Activated T-cell treated with anti-CD3 and anti-CD28 coated beads, Interleukin-2, amount 50 U/mL, for 24 hours (primary cell): ENCODE data around the gene PARVB.

Source experiments
- DNase-seq: peaks from one replicate; pipeline ENCODE4 v3.0.0-alpha.2; 2020
- H3K27ac Mint-ChIP-seq: 2 replicates; pipeline ENCODE4 v1.8.0; 2020; ENCODE audit warnings: mild to moderate bottlenecking, mixed read lengths
- H3K27me3 Mint-ChIP-seq: 2 replicates; pipeline ENCODE4 v1.8.0; 2020; ENCODE audit warnings: mixed read lengths
- H3K36me3 Mint-ChIP-seq: 2 replicates; pipeline ENCODE4 v1.8.0; 2020; ENCODE audit warnings: low read depth, mixed read lengths
- H3K4me1 Mint-ChIP-seq: 2 replicates; pipeline ENCODE4 v1.8.0; 2020; ENCODE audit warnings: low read depth, mixed read lengths
- H3K4me3 Mint-ChIP-seq: 2 replicates; pipeline ENCODE4 v1.8.0; 2020; ENCODE audit warnings: mild to moderate bottlenecking, moderate library complexity, mixed read lengths
- H3K9me3 Mint-ChIP-seq: 2 replicates; pipeline ENCODE4 v1.8.0; 2020; ENCODE audit warnings: mixed read lengths

The PARVB gene

DNA sequence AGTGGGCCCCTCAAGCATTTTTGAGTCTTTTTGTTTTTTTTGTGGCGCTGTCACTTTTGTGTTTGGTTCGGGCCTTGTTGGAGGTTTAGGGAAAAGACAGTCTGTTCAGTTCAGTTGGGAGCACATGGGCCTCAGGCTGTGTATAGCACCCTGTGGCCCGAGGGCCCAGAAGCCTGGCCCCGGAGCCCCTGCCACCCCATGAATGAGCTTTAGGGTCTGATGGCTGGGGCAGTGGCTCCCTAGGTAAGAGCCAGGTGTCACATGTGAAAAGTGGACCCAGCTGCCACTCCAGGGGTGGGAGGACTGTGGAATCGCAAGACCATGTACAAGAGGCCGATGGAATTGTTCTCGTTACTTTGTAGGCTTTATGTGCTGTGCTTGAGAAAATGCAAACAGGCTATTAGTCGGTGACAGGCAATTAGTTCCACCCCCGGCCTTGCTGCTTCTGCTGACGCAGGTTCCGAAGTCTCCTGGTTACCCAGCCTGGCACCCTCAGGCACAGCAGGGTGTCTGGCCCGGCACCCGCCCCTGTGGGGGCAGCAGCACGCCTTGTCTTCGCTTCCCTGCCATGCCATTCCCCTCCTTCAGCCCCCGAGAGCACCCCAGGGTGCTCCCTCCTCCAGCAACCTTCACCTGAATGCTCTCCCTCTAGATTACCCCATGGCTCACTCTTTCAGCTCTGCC, 118.5 kb downstream of the PARVB start:
- Mint-ChIP-seq H3K9me3 (peaks cover 6% of the 10 kb centered on the region), H3K36me3 (peaks cover 14% of the 10 kb centered on the region), H3K4me3 (no peak overlapping the region), H3K27me3 (no peaks in the 10 kb centered on the region), H3K27ac (no peak overlapping the region), H3K4me1 (no peaks in the 10 kb centered on the region)
- no peak for DNase-seq

DNA sequence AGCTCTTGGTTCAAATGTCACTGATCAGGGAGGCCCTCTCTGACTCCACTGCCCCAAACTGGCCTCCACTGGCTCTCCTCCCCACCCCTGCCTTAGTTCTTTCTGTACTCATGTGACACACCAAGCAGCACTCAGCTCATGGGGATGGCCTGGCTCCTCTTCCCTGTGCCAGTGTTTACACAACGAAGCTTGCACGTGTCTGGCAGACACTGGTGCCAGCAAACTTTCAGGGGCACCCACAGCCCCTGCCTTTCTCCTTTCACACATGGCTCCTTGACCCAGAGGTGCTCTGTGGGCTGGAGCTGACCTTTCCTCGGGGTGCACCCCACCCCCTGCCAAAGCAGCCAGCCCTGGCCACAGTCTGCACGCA, 119.0 kb downstream of the PARVB start:
- peaks cover 9% of the 10 kb centered on the region for H3K36me3 Mint-ChIP-seq
- no peaks in the 10 kb centered on the region for H3K4me1 Mint-ChIP-seq
- H3K27me3 Mint-ChIP-seq: no peaks in the 10 kb centered on the region
- H3K9me3 Mint-ChIP-seq: peaks cover under 1% of the 10 kb centered on the region
- DNase-seq: no peak
- H3K4me3 Mint-ChIP-seq: no peak overlapping the region
- no peak overlapping the region for H3K27ac Mint-ChIP-seq

DNA sequence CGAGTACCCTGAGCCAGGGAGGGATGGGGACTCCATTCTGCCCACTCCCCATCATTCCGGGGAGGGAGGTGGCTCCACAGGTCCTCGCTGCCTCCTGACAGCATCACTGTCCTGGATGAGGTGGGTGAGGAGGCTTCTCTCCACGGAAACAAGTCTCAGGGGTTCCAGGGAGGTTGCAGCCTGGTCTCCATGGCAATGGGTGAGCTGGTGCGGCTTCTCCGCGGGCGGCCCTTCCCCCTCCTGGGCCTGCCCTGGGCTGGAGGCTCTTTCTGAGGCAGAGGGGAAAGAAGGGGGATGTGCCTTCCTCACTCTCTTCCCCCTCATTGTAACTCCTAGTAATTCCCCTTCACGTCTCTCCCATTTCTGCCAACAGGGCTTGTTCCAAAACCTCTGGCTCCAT, 119.5 kb downstream of the PARVB start:
- no peak overlapping the region for H3K4me3 Mint-ChIP-seq
- no peaks in the 10 kb centered on the region for H3K27me3 Mint-ChIP-seq
- H3K9me3 Mint-ChIP-seq: no peaks in the 10 kb centered on the region
- no peak for DNase-seq
- no peak overlapping the region for H3K27ac Mint-ChIP-seq
- H3K36me3 Mint-ChIP-seq: peaks cover 4% of the 10 kb centered on the region
- no peaks in the 10 kb centered on the region for H3K4me1 Mint-ChIP-seq

DNA sequence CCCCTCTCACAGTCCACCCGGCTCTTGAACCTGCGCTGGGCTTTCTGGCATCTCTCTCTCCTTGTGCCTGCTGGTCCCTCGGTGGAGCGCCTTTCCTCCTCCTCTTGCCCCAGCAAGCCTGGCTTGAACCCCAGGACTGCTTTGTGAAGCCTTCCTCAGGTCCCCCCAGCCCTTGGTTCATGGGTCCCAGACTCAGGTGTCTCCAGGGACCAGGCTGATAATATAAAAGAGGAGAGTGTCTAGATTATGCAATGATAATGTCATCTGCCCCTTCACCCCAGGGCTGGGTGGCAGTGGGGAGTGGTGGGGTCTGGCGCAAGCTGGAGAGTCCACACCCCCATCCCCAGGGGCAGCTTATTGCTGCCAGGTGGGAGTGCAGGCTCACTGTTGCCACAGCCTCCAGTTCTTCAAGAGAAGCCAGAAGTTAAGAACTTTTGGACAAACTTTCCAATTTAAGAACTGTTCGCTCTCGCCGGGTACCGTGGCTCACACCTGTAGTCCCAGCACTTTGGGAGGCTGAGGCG, 120.0 kb downstream of the PARVB start:
- H3K27me3 Mint-ChIP-seq: no peaks in the 10 kb centered on the region
- no peaks in the 10 kb centered on the region for H3K36me3 Mint-ChIP-seq

DNA sequence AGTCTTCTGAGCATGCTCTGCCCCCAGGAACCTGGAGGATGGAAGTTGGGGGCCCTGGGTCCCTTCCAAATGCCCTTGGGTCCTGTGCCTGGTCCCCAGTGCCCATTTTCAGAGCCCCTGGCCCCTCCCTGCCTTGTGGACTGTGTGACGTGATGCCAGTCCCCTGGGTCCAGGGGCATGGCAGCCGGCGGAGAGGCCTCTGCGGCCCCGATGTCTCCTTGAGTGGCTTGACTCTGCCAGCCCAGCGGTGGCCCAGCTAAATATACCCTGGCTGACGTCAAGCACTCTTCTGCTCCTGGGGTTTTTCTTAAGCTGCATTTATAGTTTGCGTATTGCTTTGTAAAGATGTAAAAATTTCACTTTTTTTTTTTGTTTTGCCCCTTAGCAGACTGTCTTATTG, 121.4 kb downstream of the PARVB start:
- no peak overlapping the region for H3K4me3 Mint-ChIP-seq
- H3K4me1 Mint-ChIP-seq: no peaks in the 10 kb centered on the region
- no peak overlapping the region for H3K27ac Mint-ChIP-seq
- H3K9me3 Mint-ChIP-seq: no peaks in the 10 kb centered on the region
- no peak for DNase-seq
- H3K36me3 Mint-ChIP-seq: no peaks in the 10 kb centered on the region
- no peaks in the 10 kb centered on the region for H3K27me3 Mint-ChIP-seq

More for the DNA sequence above, 120.0 kb downstream of the PARVB start:
- H3K4me1 Mint-ChIP-seq: no peaks in the 10 kb centered on the region
- no peak overlapping the region for H3K27ac Mint-ChIP-seq
- H3K4me3 Mint-ChIP-seq: no peak overlapping the region
- DNase-seq: no peak
- no peaks in the 10 kb centered on the region for H3K9me3 Mint-ChIP-seq

DNA sequence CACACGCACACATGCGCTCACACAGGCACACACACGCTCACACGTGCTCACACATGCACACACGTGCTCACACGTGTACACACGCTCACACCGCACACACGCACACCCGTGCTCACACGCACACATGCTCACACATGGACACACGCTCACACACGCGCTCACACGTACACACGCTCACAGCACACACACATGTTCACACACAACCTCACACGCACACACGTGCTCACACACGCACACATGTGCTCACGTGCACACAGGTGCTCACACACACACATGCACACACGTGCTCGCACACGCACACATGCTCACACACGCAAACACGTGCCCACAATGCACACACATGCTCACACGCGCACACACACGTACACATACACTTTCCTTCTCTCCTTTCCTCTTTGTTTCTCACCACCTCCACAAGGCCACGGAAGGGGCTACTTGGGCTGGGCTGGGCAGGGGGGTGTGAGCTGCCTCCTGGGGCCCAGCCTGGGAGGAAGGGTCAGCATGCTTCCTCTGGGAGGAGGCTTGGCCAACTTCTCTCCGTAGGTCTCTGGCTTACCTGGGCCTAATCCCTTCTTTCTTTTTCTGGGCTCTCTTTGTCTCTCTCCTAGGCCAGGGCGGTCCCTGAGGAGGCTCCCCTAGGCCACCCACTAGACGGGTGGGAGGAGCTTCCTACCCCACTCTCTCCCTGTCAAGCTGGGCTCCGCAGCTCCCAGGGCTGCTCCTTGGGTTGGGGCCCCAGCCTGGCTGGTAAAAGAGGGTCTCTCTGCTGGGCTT, 122.2 kb downstream of the PARVB start:
- Mint-ChIP-seq H3K4me3 (no peak overlapping the region), H3K27ac (no peak overlapping the region), H3K9me3 (no peaks in the 10 kb centered on the region), H3K4me1 (no peaks in the 10 kb centered on the region), H3K36me3 (peaks cover 2% of the 10 kb centered on the region), H3K27me3 (no peaks in the 10 kb centered on the region)
- DNase-seq: no peak

DNA sequence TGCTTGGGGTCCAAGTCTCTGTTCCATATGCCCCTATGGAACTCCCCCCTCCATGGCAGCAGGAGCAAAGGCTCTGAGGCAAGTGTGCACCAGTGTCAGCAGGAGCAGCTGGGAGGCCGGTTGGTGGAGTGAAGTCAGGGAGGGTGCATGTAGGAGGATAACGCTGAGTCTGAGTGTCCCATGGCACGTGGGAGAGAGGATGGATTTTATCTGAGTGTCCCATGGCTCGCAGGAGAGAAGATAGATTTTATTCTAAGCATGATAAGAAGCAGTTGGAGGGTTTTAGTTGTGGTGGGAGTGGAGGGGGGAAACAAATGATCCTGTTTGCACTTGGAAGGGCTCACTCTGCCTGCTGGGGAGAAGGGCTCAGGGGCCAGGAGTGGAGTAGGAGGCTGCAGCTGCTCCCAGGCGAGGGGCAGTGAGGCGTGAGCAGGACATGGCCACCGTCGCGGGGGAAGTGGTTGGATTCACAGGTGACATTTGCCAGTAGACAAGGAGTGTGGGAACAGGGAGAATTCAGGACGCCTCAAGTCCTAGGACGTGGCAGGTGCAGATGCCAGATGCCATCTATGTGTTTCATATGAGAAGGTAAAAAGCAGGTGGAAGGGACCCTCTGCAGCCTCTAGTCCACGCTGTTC, 123.0 kb downstream of the PARVB start:
- Mint-ChIP-seq H3K27me3 (no peaks in the 10 kb centered on the region), H3K4me1 (no peaks in the 10 kb centered on the region), H3K9me3 (no peaks in the 10 kb centered on the region), H3K36me3 (peaks cover 2% of the 10 kb centered on the region), H3K27ac (no peak overlapping the region), H3K4me3 (no peak overlapping the region)
- no peak for DNase-seq

DNA sequence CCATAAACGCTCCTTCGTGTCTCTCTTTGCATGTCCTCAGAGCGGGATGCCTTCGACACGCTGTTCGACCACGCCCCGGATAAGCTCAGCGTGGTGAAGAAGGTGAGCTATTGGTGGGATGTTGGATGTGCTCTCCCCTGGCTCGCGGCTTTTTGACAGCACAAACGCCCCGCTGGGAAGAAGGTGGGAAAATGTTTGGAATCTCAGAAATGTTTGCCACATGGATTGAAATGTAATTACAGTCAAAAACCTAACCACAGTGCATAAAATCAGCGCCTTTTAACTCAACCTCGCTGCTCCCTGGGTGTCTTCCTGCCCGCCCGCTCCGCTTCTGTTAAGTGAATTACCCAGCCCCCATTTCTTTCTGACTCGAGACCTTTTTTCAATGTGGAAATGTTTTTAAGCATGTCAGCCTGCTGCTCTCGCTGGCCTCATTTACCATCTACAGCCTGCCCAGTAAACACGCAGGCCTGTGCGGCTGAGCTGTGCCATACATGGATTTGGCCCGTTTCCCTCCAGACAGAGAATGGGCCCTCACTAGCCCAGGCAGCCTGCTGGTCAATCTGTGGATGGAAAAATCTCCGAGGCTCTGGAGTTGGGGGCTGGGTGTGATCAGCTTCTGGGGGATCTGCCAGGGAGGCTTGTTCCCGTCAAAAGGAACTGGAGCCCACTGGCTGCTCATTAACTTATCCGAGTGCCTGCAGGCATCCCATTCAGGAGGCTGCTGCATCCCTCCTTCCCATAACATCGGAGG, 123.9 kb downstream of the PARVB start:
- H3K27ac Mint-ChIP-seq: no peak overlapping the region
- H3K36me3 Mint-ChIP-seq: peaks cover 2% of the 10 kb centered on the region

DNA sequence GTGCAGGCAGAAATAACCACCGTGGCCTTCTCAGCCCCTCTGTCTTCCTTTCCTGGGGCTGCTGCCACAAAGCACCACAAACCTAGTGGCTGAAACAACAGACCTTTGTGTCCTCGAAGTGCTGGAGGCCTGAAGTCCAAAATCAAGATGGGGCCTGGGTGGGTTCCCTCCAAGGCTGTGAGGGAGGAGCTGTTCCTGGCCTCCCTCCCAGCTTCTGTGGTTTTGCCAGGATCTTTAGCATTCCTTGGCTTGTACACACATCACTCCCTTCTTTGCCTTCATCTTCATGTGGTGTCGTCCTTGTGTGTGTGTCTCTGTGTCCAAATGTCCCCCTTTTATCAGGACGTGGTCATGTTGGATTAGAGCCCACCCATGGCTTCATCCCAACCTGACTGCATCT, 127.6 kb downstream of the PARVB start:
- H3K4me1 Mint-ChIP-seq: no peaks in the 10 kb centered on the region
- H3K27ac Mint-ChIP-seq: no peak overlapping the region
- H3K27me3 Mint-ChIP-seq: no peaks in the 10 kb centered on the region
- DNase-seq: no peak
- peaks cover 2% of the 10 kb centered on the region for H3K36me3 Mint-ChIP-seq
- H3K9me3 Mint-ChIP-seq: no peaks in the 10 kb centered on the region
- no peak overlapping the region for H3K4me3 Mint-ChIP-seq

More for the DNA sequence above, 123.9 kb downstream of the PARVB start:
- Mint-ChIP-seq H3K4me3 (no peak overlapping the region), H3K9me3 (no peaks in the 10 kb centered on the region), H3K4me1 (no peaks in the 10 kb centered on the region), H3K27me3 (no peaks in the 10 kb centered on the region)
- no peak for DNase-seq

DNA sequence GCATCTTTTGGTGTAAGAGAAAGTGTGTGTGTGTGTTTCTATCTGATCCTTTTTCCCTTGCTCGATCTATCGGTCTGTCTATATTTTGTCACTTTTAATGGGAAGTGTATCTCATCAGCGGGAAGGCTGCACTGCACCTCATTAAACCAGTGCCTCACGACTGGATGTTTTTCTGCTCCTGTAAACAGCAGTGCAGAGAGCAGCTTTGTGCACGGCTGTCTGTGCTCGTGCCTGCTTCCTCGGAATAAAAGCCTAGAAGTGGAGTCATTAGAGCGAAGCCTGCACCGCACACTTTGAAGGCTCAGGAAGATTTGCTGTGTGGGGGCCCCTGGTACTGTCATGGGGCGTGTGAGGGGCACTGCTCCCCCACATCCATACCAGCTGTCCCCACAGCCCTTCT, 129.6 kb downstream of the PARVB start:
- Mint-ChIP-seq H3K4me1 (no peaks in the 10 kb centered on the region), H3K36me3 (peaks cover 6% of the 10 kb centered on the region), H3K27ac (no peak overlapping the region), H3K27me3 (no peaks in the 10 kb centered on the region), H3K4me3 (no peak overlapping the region), H3K9me3 (no peaks in the 10 kb centered on the region)
- DNase-seq: no peak

DNA sequence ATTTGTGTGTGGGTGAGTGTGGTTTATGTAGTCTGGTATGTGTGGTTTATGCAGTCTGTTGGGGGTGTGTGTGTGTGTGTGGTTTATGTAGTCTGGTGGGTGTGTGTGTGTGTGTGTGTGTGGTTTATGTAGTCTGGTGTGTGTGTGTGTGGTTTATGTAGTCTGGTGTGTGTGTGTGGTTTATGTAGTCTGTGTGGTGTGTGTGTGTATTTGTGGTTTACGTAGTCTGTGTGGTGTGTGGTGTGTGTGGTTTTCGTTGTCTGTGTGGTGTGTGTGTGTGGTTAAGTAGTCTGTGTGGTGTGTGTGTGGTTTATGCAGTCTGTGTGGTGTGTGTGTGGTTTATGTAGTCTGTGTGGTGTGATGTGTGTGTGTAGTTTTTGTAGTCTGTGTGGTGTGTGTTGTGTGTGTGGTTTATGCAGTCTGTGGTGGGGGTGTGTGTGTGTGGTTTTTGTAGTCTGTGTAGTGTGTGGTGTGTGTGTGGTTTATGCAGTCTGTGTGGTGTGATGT, 130.4 kb downstream of the PARVB start:
- Mint-ChIP-seq H3K9me3 (no peaks in the 10 kb centered on the region), H3K27me3 (no peaks in the 10 kb centered on the region)
- DNase-seq: no peak

DNA sequence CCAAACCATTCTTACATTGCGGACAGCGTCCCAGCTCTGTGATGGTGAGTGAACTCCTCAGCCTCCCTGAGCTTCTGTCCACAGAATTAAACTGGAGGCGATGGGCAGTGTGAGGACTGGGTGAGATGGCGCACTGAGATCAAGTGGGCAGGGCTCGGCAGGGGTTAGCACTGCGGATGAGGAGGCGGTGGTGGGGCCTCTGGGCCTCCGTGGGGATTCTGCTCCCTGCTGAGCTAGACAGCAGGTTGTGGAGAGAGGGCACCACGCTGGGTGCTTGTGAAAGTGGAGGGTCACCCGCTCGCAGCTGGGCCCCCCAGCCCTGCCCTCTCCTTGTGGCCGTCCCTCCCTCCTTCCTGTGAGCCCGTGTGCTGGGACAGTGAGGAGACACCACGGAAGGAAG, 131.0 kb downstream of the PARVB start:
- Mint-ChIP-seq H3K27me3 (no peaks in the 10 kb centered on the region), H3K4me1 (no peaks in the 10 kb centered on the region), H3K36me3 (peaks cover 10% of the 10 kb centered on the region), H3K4me3 (no peak overlapping the region), H3K9me3 (no peaks in the 10 kb centered on the region), H3K27ac (no peak overlapping the region)
- DNase-seq: no peak

More for the DNA sequence above, 130.4 kb downstream of the PARVB start:
- Mint-ChIP-seq H3K4me1 (no peaks in the 10 kb centered on the region), H3K36me3 (peaks cover 8% of the 10 kb centered on the region), H3K27ac (no peak overlapping the region), H3K4me3 (no peak overlapping the region)

DNA sequence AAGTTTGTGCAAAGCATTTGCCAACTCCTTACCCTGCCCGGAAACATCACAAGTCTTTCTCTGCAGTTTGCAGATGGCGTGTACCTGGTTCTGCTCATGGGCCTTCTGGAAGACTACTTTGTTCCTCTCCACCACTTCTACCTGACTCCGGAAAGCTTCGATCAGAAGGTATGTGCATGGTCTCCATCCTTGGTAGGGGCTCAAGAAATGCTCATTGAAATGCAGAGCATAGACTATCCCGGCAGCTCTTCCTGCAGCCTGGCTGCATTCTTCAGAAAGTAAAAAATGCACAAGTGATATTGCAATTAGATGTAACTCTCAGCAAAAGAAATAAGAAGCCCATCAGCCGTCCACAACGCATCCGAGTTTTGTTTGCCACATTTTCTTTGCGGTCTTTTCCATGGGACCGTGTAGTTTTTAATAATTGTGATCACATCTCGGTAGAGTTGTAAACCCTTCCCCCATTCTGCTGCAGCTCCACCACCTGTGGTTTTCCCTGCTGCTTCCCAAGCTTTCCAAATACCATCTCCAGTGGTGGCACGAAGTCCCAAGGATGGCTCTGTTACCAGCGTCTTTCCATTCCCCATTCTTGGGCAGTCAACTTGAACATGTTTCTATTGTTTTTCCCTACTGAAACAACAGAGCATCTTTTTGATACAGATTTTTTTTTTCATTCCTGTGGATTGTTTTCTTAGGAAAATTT, 134.0 kb downstream of the PARVB start:
- no peak for DNase-seq
- no peaks in the 10 kb centered on the region for H3K9me3 Mint-ChIP-seq
- H3K36me3 Mint-ChIP-seq: peaks cover 8% of the 10 kb centered on the region
- no peak overlapping the region for H3K27ac Mint-ChIP-seq
- H3K27me3 Mint-ChIP-seq: no peaks in the 10 kb centered on the region
- no peaks in the 10 kb centered on the region for H3K4me1 Mint-ChIP-seq
- H3K4me3 Mint-ChIP-seq: no peak overlapping the region

DNA sequence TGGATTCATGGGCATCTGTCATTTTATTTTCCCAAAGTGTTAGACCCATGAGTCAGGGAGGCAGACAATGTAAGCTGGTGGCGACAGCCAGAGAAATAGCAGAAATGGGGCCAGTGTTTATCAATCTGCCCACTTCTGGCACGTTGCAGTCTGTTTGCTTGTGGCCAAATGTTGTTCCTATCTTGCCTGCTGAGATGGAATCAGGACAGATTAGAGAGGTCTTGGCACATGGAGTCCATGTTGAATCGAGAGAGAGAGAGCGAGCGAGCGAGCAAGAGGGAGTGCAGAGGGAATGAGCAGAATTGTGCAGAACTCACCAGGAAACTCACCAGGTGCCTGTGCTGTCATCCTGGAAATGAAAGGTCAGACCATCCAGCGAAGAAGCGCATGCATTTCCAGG, 134.7 kb downstream of the PARVB start:
- Mint-ChIP-seq H3K4me1 (no peaks in the 10 kb centered on the region), H3K4me3 (no peak overlapping the region), H3K36me3 (peaks cover 8% of the 10 kb centered on the region), H3K27ac (no peak overlapping the region), H3K9me3 (no peaks in the 10 kb centered on the region), H3K27me3 (no peaks in the 10 kb centered on the region)
- DNase-seq: no peak
